GM12878 (cell line): ENCODE data around the gene NOTCH1. TPM values are rescaled to one million over a fixed set of nuclear protein-coding genes. Genes with fewer than 3 reads are reported as not detected.

Source experiments
- ATAC-seq: fragments of 200-7000 bp; cut with Tn5 transposase; 3 replicates; pipeline ENCODE4 v1.9.1; 2020; ENCODE audit warnings: mild to moderate bottlenecking, moderate library complexity
- BruUV-seq: library from RNA; stranded (reverse); fragments of 400-500 nt; replicated peaks from 2 replicates; lab custom pipeline; 2021; lab: Mats Ljungman, UMichigan
- CTCF ChIA-PET: fragments of 300-600 bp; sonication (Branson Sonifier 250); formaldehyde crosslinking; extraction: SDS; loops from one replicate; lab custom pipeline; 2021; ENCODE audit warnings: inconsistent platforms; lab: Yijun Ruan, JAX
- POLR2A ChIA-PET: fragments of 350-600 bp; formaldehyde crosslinking; extraction: SDS; loops from one replicate; lab custom pipeline; 2021; ENCODE audit warnings: inconsistent platforms; lab: Charles Lee
- RAD21 ChIA-PET: fragments of 300-600 bp; sonication (Branson Sonifier 250); formaldehyde crosslinking; loops from one replicate; lab custom pipeline; 2023; ENCODE audit warnings: antibody characterized with exemption; ENCODE audit not compliant: unreplicated experiment; lab: Charles Lee
- SMC1A ChIA-PET: fragments of 300-600 bp; sonication (Branson Sonifier 250); formaldehyde crosslinking; loops from one replicate; lab custom pipeline; 2023; ENCODE audit not compliant: unreplicated experiment, uncharacterized antibody; lab: Charles Lee
- DNase-seq: peaks from one replicate; pipeline ENCODE4 v3.0.0-alpha.2; 2011; ENCODE audit warnings: low read depth, low spot score
- FAIRE-seq: peaks from 3 replicates; lab custom pipeline; 2011; peaks lifted over from hg19 to GRCh38; lab: Jason Lieb, UNC
- H2AFZ ChIP-seq: 2 replicates; pipeline ENCODE4 v1.6.0; 2011; ENCODE audit warnings: low read depth, low read length, control low read depth; ENCODE audit not compliant: control insufficient read depth
- H3K27ac ChIP-seq: 2 replicates; pipeline ENCODE4 v1.5.1; 2011; ENCODE audit warnings: control low read depth; ENCODE audit not compliant: control insufficient read depth, insufficient read depth
- H3K27me3 ChIP-seq, 2 experiments: replicated peaks in 1 of 2; 2 replicates each; pipeline versions ENCODE4 v1.6.0 to v1.6.1; 2011; ENCODE audit warnings: low read length in 1 of 2; ENCODE audit not compliant: control insufficient read depth in 2 of 2, insufficient read depth in 2 of 2
- H3K36me3 ChIP-seq, 2 experiments: 2 replicates each; pipeline ENCODE4 v1.5.1; 2011; ENCODE audit warnings: low read length in 1 of 2; ENCODE audit not compliant: control insufficient read depth in 2 of 2, insufficient read depth in 2 of 2
- H3K4me1 ChIP-seq: 2 replicates; pipeline ENCODE4 v1.6.1; 2011; ENCODE audit warnings: mild to moderate bottlenecking, low read length, moderate library complexity, mixed read lengths; ENCODE audit not compliant: control insufficient read depth, insufficient read depth
- H3K4me2 ChIP-seq: 2 replicates; pipeline ENCODE4 v1.6.0; 2011; ENCODE audit warnings: control low read depth; ENCODE audit not compliant: control insufficient read depth, insufficient read depth
- H3K4me3 ChIP-seq: fragments of 200-600 bp; sonication (generic); 2 replicates; pipeline ENCODE4 v1.5.1; 2016
- H3K79me2 ChIP-seq: 2 replicates; pipeline ENCODE4 v1.6.0; 2011; ENCODE audit warnings: low read length; ENCODE audit not compliant: control insufficient read depth, insufficient read depth
- H3K9ac ChIP-seq: 2 replicates; pipeline ENCODE4 v1.8.0; 2011; ENCODE audit warnings: low read length, control low read depth, mixed read lengths; ENCODE audit not compliant: control insufficient read depth, insufficient read depth
- H3K9me3 ChIP-seq: replicated peaks from 3 replicates; pipeline ENCODE4 v1.5.1; 2011; ENCODE audit warnings: mild to moderate bottlenecking, low read length; ENCODE audit not compliant: control insufficient read depth, insufficient read depth
- H4K20me1 ChIP-seq: 2 replicates; pipeline ENCODE4 v1.6.0; 2011; ENCODE audit not compliant: control insufficient read depth, insufficient read depth
- ATF7 ChIP-seq: fragments of 450-650 bp; IDR thresholded peaks from 2 replicates; pipeline ENCODE4 v1.6.1; 2016; ENCODE audit warnings: low read depth, mild to moderate bottlenecking
- BACH1 ChIP-seq: fragments of 450-650 bp; IDR thresholded peaks from 2 replicates; pipeline ENCODE4 v1.6.1; 2017; ENCODE audit warnings: mild to moderate bottlenecking, borderline replicate concordance
- BCL11A ChIP-seq: IDR thresholded peaks from 2 replicates; pipeline ENCODE4 v1.6.1; 2011; ENCODE audit warnings: low read depth, low read length
- CBFB ChIP-seq: IDR thresholded peaks from 2 replicates; pipeline ENCODE4 v1.6.1; 2016; ENCODE audit warnings: antibody characterized with exemption, low read depth
- FOS ChIP-seq: IDR thresholded peaks from 3 replicates; pipeline ENCODE4 v1.6.1; 2011; ENCODE audit warnings: borderline replicate concordance; ENCODE audit not compliant: insufficient read length; ENCODE audit errors: extremely low read depth
- FOXK2 ChIP-seq: fragments of 450-650 bp; IDR thresholded peaks from 2 replicates; pipeline ENCODE4 v1.6.1; 2017; ENCODE audit warnings: mild to moderate bottlenecking, moderate library complexity
- FOXM1 ChIP-seq: IDR thresholded peaks from 2 replicates; pipeline ENCODE4 v1.6.1; 2012; ENCODE audit warnings: low read depth, mild to moderate bottlenecking, inconsistent platforms, low read length, moderate library complexity
- GATAD2B ChIP-seq: fragments of 450-650 bp; conservative IDR thresholded peaks from 2 replicates; pipeline ENCODE4 v1.6.1; 2017; ENCODE audit warnings: low read depth, mild to moderate bottlenecking, moderate library complexity
- HDAC6 ChIP-seq: fragments of 200-600 bp; sonication (generic); IDR thresholded peaks from one replicate; pipeline ENCODE4 v1.8.0; 2017; ENCODE audit warnings: antibody characterized with exemption; ENCODE audit not compliant: unreplicated experiment
- LARP7 ChIP-seq: fragments of 450-650 bp; IDR thresholded peaks from 2 replicates; pipeline ENCODE4 v1.6.1; 2017; ENCODE audit warnings: mild to moderate bottlenecking
- MTA2 ChIP-seq: fragments of 450-650 bp; IDR thresholded peaks from 2 replicates; pipeline ENCODE4 v1.6.1; 2016; ENCODE audit warnings: low read depth, mild to moderate bottlenecking, moderate library complexity
- NFYB ChIP-seq: IDR thresholded peaks from 2 replicates; pipeline ENCODE4 v1.6.1; 2011; ENCODE audit warnings: low read depth, mild to moderate bottlenecking, low read length, improper control_type of control experiment, moderate library complexity; ENCODE audit not compliant: insufficient read depth
- PAX8 ChIP-seq: fragments of 450-650 bp; IDR thresholded peaks from 2 replicates; pipeline ENCODE4 v1.6.1; 2017; ENCODE audit warnings: mild to moderate bottlenecking, moderate library complexity
- SIN3A ChIP-seq: IDR thresholded peaks from 2 replicates; pipeline ENCODE4 v1.6.1; 2012; ENCODE audit warnings: low read depth, low read length, improper control_type of control experiment
- SREBF2 ChIP-seq: IDR thresholded peaks from 2 replicates; pipeline ENCODE4 v1.6.1; 2012; ENCODE audit warnings: mild to moderate bottlenecking, low read length
- ZNF207 ChIP-seq: fragments of 450-650 bp; IDR thresholded peaks from 2 replicates; pipeline ENCODE4 v1.6.1; 2014; ENCODE audit warnings: antibody characterized with exemption, mild to moderate bottlenecking, borderline replicate concordance
- ZNF622 ChIP-seq: fragments of 450-650 bp; IDR thresholded peaks from 2 replicates; pipeline ENCODE4 v1.6.1; 2017; ENCODE audit warnings: mild to moderate bottlenecking, inconsistent platforms
- WGBS: methylation state at CpG from one replicate; pipeline ENCODE4 v1.1.6; 2016; ENCODE audit warnings: low lambda C conversion rate; ENCODE audit not compliant: insufficient replicate concordance, insufficient coverage; ENCODE audit errors: missing lambda C conversion rate; 5-methylcytosine and 5-hydroxymethylcytosine counted together
- in situ Hi-C: fragments of 300-500 bp; cut with MboI; formaldehyde crosslinking; loops from 9 replicates; pipeline ENCODE4 v1.14.3; 2018; ENCODE audit warnings: mixed read lengths
- intact Hi-C: fragments of 100-400 bp; cut with micrococcal nuclease; formaldehyde crosslinking; loops from one replicate; pipeline ENCODE4 v1.14.2; 2022; ENCODE audit not compliant: unreplicated experiment
- polyA plus RNA-seq, 11 experiments: library from polyadenylated mRNA; depleted of rRNA in 4 of 11; unstranded in 6 of 11; stranded (reverse) in 5 of 11; fragments of >200 nt; fragmentation: Nextera tagmentation in 4 of 11; fragmentation: Illumina TruSeq in 1 of 11; extraction: Ambion mirVana in 4 of 11; extraction: Trizol in 1 of 11; gene quantifications; 1 replicate in 1 of 11; 2 replicates in 10 of 11; pipeline versions ENCODE4 v1.2.1 to v1.2.3, GENCODE V29; 2011 to 2016; ENCODE audit warnings: inconsistent platforms in 2 of 11, missing spikeins in 2 of 11, low read depth in 1 of 11
- total RNA-seq, 4 experiments: library from RNA; depleted of rRNA in 3 of 4; stranded (reverse); fragments of >200 nt in 3 of 4; fragmentation: Illumina TruSeq in 1 of 4; extraction: Trizol in 1 of 4; gene quantifications; 2 replicates each; pipeline versions ENCODE4 v1.2.1 to v1.2.3, GENCODE V29; 2013 to 2021
- TF ChIP-seq, protein P1 (sequence below): IDR thresholded peaks from 2 replicates; pipeline ENCODE4 v1.6.1; 2011; ENCODE audit warnings: mild to moderate bottlenecking, low read depth, low read length, moderate library complexity; ENCODE audit not compliant: insufficient replicate concordance
- TF ChIP-seq, protein P2 (sequence below): IDR thresholded peaks from 2 replicates; pipeline ENCODE4 v1.6.1; 2012; ENCODE audit warnings: low read depth, low read length, improper control_type of control experiment
- TF ChIP-seq, protein P3 (sequence below): fragments of 150-350 bp; IDR thresholded peaks from 2 replicates; pipeline ENCODE4 v1.6.1; 2014; ENCODE audit warnings: mild to moderate bottlenecking, low read depth, low read length

NOTCH1 gene
- total and polyA plus RNA-seq, 10 of the 15 experiments (the other 5 are each of a cell fraction or from before 2014, with no cell fraction given) = 0.02 to 40.0 (median 3.7) TPM

DNA sequence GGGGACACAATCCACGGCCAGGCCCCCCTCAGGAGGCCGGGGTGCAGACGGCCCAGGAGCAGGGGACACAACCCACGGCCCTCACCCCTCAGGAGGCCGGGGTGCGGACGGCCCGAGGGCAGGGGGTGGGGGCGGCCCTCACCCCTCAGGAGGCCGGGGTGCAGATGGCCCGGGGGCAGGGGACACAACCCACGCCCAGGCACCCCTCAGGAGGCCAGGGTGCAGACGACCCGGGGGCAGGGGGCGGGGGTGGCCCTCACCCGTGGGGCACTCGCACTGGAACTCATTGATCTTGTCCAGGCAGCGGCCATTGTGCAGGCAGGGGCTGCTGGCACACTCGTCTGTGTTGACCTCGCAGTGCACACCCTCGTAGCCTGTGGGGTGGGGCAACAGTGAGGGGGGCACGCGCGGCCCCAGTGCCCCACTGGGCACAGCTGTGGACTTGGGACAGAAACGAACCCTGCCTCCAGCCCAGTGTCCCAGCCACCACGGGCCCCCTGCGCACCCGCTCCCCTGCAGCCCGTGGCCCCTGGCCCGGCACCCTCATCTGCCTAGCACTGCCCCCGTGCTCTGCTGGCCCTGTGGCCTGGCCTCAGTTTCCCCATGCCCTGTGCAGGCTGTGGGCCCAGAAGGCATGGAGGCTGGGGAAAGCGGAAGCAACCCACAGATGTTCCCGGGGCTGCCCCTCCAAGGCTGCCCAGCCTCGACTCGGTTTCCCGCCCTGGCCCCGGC lies 28.7 kb downstream of the NOTCH1 start:
- POLR2A ChIA-PET = no interaction called here
- Histone ChIP-seq H3K79me2 (no peaks in the 10 kb centered on the region), H3K4me3 (no peak overlapping the region), H4K20me1 (no peaks in the 10 kb centered on the region), H3K27me3 (no peaks in the 10 kb centered on the region), H2AFZ (no peak overlapping the region), H3K27ac (no peak overlapping the region), H3K9ac (no peak overlapping the region), H3K4me1 (no peaks in the 10 kb centered on the region), H3K36me3 (peaks cover 2 to 60% of the 10 kb centered on the region in 2 experiments; a peak in 3 of 4 replicates), H3K4me2 (no peak overlapping the region), H3K9me3 (no peaks in the 10 kb centered on the region)
- in situ Hi-C loops = no loop called here
- BruUV-seq = no TSS peak
- FAIRE-seq = no peak
- WGBS = 91% methylated on average over 29 of the region's 37 CpGs
- ATAC-seq = no peak
- SMC1A ChIA-PET = no interaction called here
- CTCF ChIA-PET = no interaction called here
- no peak for TF ChIP-seq ATF7
- no peak for TF ChIP-seq FOS
- TF ChIP-seq BCL11A = no peak
- TF ChIP-seq SIN3A = no peak
- no peak for TF ChIP-seq SREBF2
- TF ChIP-seq, protein P1, sequence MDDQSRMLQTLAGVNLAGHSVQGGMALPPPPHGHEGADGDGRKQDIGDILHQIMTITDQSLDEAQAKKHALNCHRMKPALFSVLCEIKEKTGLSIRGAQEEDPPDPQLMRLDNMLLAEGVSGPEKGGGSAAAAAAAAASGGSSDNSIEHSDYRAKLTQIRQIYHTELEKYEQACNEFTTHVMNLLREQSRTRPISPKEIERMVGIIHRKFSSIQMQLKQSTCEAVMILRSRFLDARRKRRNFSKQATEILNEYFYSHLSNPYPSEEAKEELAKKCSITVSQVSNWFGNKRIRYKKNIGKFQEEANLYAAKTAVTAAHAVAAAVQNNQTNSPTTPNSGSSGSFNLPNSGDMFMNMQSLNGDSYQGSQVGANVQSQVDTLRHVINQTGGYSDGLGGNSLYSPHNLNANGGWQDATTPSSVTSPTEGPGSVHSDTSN = no peak
- TF ChIP-seq BACH1 = no peak
- TF ChIP-seq, protein P2, sequence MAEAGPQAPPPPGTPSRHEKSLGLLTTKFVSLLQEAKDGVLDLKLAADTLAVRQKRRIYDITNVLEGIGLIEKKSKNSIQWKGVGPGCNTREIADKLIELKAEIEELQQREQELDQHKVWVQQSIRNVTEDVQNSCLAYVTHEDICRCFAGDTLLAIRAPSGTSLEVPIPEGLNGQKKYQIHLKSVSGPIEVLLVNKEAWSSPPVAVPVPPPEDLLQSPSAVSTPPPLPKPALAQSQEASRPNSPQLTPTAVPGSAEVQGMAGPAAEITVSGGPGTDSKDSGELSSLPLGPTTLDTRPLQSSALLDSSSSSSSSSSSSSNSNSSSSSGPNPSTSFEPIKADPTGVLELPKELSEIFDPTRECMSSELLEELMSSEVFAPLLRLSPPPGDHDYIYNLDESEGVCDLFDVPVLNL = no peak
- TF ChIP-seq PAX8 = no peak
- no peak for TF ChIP-seq FOXM1
- no peak for TF ChIP-seq ZNF622
- TF ChIP-seq FOXK2 = no peak
- TF ChIP-seq GATAD2B = no peak
- TF ChIP-seq CBFB = no peak
- no peak for TF ChIP-seq NFYB
- TF ChIP-seq LARP7 = no peak
- TF ChIP-seq HDAC6 = no peak
- TF ChIP-seq, protein P3, sequence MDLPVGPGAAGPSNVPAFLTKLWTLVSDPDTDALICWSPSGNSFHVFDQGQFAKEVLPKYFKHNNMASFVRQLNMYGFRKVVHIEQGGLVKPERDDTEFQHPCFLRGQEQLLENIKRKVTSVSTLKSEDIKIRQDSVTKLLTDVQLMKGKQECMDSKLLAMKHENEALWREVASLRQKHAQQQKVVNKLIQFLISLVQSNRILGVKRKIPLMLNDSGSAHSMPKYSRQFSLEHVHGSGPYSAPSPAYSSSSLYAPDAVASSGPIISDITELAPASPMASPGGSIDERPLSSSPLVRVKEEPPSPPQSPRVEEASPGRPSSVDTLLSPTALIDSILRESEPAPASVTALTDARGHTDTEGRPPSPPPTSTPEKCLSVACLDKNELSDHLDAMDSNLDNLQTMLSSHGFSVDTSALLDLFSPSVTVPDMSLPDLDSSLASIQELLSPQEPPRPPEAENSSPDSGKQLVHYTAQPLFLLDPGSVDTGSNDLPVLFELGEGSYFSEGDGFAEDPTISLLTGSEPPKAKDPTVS = no peak
- no peak for TF ChIP-seq ZNF207
- TF ChIP-seq MTA2 = no peak
- no peak for DNase-seq
- RAD21 ChIA-PET = no interaction called here
- intact Hi-C loops = no loop called here
